Vagina (tissue), 2 donors: ENCODE results near the gene EMD.

ENCODE experiments used
- CTCF ChIP-seq, 3 experiments: fragments of 450-650 bp in 2 of 3; fragments of 200-600 bp in 1 of 3; sonication (generic) in 1 of 3; IDR thresholded peaks; one replicate each; pipeline ENCODE4 v1.5.1; 2017 to 2019; ENCODE audit warnings: antibody characterized with exemption in 3 of 3, mild to moderate bottlenecking in 2 of 3, moderate library complexity in 2 of 3
- POLR2AphosphoS5 ChIP-seq, 2 donors: sonication (generic); formaldehyde crosslinking; IDR thresholded peaks; one replicate each; pipeline ENCODE4 v1.9.0; 2017; ENCODE audit warnings: antibody characterized with exemption in 2 of 2, mild to moderate bottlenecking in 2 of 2, low read depth in 1 of 2; ENCODE audit not compliant: insufficient read depth in 1 of 2

- TF ChIP-seq CTCF (IDR thresholded peaks at IDR 0.05) (no peak), POLR2AphosphoS5 (IDR thresholded peaks at IDR 0.05; ENCODE audit: insufficient read depth in 1 of 2, low read depth in 1 of 2) (no peak)
These were observed 20.3 kb upstream of the EMD start for GRCh38 chrX:154358829-154359228.
